NK-92 (cell line): Measurements from ENCODE around the gene TNNT3.
"Not testable (repeated sequence)": the region's sequence is repeated elsewhere in the genome, so short reads cannot be mapped to it uniquely, and the experiment has no call there.

ENCODE experiments used
- DNase-seq: peaks from one replicate; lab custom pipeline; 2025; ENCODE audit not compliant: unreplicated experiment; lab: John Stamatoyannopoulos, UW

The TNNT3 gene

GRCh38 chr11:1880746-1881441 is 38.6 kb upstream of the TNNT3 start:
- no peak for DNase-seq

- no peak for DNase-seq
Observed at GRCh38 chr11:1881442-1882264, 37.9 kb upstream of the TNNT3 start.

DNA sequence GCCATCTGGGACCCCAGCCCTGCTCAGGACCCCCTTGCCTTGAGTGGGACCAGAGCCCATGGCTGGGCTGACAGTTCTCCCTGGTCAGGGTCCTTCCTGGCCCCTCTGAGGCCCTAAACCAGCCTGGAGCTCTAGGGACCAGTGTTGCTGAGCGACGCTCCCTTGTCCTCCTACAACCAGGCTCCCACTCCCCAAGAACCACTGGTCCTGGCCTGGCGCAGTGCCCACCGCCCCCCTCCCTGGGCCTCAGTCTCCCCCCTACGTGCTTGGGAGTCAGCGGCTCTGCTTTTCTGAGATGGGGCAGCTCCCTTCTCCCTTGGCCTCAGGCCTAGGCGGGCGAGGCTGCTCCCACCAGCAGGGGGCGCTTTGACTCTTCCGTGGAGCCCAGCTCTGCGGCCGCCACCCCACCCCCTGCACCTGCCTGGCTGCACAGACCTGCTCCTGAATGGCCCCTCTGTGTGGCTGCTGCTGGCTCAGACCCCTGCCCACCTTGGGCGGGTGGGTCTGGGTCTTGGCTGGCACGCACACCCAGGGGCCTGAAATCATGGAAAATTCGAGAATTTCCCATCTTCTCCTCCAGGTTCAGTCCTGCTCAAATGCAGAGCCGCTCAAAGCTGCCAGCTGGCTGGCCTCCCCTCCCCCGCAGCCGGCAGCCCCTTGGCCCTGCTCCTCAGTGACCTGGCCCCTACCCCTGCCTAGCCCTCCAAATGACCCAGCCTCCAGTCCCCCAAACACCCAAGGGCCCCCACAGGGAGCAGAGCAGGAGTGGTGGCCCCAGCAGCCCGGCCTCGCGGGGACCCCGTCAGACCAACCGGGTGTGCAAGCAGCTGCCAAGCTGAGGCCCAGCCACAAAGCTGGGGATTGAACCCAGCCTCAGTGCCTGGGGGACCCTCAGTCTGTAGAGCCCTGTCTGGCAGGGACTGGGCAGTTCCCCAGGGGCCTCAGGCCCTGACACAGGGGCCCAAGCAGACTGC is 37.0 kb upstream of the TNNT3 start:
- no peak for DNase-seq

GRCh38 chr11:1883346-1884302 is 35.9 kb upstream of the TNNT3 start:
- no peak for DNase-seq

GRCh38 chr11:1884303-1884700 is 35.2 kb upstream of the TNNT3 start:
- no peak for DNase-seq

DNA sequence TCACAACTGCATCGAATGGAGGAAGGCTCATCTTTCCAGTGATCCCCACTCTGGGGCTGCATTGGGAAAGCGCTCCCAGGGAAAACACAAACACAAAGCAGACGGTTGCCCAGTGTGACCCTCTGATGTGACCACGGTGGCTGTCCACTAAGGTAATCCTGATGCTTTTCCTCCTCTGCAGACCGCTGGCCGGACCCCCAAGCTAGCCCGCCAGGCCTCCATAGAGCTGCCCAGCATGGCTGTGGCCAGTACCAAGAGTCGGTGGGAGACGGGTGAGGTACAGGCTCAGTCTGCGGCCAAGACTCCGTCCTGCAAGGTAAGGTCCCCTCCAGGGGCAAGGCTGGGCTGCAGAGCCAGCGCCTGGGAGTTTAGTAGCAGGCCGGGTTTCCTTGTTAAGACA is 33.0 kb upstream of the TNNT3 start:
- not testable (repeated sequence) for DNase-seq

DNA sequence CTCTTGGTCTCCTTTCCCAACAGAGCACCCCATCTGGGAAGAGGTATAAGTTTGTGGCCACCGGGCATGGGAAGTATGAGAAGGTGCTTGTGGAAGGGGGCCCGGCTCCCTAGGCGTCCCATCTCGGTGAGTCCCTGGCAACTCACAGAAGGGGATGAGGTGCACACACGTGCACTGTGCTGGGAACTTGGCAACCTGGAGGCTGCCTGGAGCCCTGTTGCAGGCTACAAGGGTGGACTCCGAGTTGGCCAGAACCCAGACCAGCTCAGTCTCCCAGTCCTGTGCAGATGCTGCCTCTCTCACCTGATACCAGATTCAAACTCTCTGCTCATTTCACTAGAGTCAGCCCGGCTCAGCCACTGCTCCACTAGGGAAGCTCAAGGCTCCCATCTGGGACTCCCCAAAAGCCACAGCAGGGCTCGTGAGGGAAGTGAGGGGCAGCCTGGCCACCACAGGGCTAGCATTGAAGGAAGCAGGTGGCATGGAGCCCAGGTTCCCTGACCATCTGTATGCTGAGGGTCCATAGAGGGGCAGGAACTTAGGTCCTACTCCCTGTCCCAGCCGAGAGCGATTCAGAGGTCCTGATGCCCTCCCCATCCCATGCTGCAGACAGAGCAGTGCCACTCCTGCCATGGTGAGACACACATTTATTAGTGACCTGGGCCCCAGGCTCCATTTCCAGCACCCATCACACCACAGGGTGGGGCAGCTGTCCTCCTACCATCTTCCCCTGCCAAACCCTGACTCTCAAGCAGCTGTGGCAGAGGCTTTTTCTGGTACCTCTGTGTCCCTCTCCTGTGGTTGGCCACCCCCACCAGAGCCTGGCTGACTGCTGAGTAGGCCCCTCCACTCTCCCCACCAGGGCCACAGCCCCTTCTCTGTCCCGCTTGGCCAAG is 31.8 kb upstream of the TNNT3 start:
- no peak for DNase-seq

DNA sequence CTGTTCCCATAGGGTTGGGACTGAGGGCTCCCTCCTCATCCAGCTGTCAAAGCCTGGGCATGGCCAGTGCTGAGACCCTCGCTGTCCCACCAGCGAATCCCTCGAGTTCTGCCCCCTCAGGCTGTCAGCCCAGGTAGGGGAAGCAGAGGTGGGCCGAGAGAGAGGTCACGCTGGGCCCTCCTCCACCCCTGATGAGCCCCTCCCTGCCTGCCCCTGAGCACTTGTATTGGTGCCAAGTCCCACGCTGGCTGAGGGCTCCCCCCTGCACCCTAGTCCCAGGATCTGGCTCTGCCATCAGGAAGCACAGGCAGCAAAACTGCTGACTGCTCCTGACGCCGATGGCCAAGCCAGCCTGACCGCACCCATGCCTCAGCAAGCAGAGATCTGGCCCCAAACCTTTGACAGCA is 31.2 kb upstream of the TNNT3 start:
- DNase-seq: no peak

GRCh38 chr11:1888811-1889210 is 30.7 kb upstream of the TNNT3 start:
- no peak for DNase-seq

GRCh38 chr11:1889224-1889930 is 30.1 kb upstream of the TNNT3 start:
- DNase-seq: no peak

DNA sequence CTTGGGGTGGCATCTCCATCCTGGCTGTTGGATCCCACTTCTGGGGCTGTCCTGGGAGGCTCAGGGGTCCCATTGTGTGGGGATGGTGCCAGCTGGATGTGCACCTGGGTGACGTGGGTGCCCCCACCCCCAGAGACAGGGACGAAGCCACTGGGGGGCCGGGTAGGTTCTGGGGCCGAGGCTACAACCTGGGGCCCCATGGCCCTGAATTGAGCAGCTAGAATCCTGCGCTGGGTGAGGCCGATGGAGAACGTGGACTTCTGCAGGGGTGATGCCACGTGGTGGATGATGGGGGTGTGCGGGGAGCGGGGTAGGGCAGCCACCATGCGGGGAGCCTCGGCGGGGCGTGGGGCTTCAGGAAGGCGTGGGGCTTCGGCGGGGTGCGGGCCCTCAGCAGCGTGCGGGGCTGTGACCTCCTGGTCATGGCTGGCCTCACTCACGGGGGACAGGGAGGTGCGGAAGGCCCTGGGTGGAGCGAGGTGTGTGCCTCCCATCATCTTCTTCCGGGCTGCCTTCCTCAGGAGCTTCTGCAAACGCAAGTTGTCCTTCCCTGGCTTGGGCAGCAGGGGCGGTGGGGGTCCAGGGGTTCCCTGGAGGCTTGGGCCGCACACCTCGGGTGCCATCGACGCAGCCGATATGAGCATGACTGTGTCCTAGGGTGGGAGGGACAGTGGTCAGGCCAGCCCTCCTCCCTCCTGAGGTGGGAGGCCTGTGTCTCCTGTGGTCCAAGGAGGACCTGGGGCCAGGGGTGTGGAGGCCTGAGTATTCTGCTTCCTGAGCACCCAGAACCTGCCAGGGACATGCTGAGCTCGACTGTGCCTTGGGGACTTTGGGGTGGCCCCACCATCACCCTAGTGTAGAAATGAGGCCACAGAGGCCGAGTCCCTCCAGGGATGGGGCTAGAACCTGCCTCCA is 29.3 kb upstream of the TNNT3 start:
- DNase-seq: no peak

- DNase-seq: no peak
Observed at GRCh38 chr11:1890856-1891830, 28.4 kb upstream of the TNNT3 start.

DNA sequence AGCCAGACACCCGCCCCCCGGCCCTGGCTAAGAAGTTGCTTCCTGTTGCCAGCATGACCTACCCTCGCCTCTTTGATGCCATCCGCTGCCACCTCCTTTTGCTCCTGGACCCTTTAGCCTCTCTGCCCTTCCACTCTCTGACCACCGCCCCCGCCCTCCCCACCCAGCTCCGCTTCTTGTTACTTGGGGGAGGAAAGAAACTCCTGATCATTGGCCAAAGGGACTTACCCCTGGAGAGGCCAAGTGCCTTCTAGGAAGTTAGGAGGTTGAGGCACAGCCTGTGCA is 27.7 kb upstream of the TNNT3 start, which contains the start of gene PRR33:
Gene PRR33, minus strand, starts transcription at position 65 of the 285 bp plus-strand sequence. CDS start 1,311 bp downstream, outside the sequence.
- DNase-seq: no peak

DNA sequence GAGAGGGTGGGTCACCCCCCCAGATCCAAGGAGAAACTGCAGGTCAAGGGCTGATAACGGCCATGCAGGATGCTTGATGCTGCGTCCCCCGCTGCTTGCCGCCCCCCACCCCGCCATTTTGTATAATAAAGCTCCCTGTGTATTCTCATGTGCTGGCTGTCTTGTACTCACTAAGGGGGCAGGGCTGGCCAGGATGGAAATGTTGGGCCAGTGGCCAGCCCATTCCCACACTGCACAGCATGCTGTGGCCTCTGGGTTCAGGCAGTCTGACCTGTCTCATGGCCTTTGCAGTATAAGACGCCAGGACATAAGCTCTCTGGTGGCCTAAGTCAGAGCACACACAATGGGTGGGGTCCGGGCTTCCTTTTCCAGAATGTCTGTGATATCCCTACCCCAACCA is 27.4 kb upstream of the TNNT3 start:
- no peak for DNase-seq

- DNase-seq: no peak
Observed at GRCh38 chr11:1892558-1892957, 26.9 kb upstream of the TNNT3 start.

- DNase-seq: no peak
Observed at GRCh38 chr11:1893581-1894359, 25.7 kb upstream of the TNNT3 start.
